ENCODE measurements around the gene C17orf67. TPM values are rescaled to one million over a fixed set of nuclear protein-coding genes. Genes with fewer than 3 reads are reported as not detected.

C17orf67 gene
- total and polyA plus RNA-seq, 9 of the 15 experiments (the other 6 are each of a cell fraction or from before 2014, with no cell fraction given): 0.07 to 1.7 (median 0.59) TPM

- no peak overlapping the region for H3K4me2 ChIP-seq (ENCODE audit: insufficient read depth, low read length)
- no peaks in the 10 kb centered on the region for H3K9me3 ChIP-seq (replicated peaks; ENCODE audit: control insufficient read depth, insufficient read depth, low read depth, low read length)
- intact Hi-C loops (cut with micrococcal nuclease): no loop called here
- WGBS (ENCODE audit: insufficient coverage, low coverage, missing lambda C conversion rate): 73% methylated on average over 4 of the region's 4 CpGs
- H3K27me3 ChIP-seq (ENCODE audit: control insufficient read depth in 2 of 2, insufficient read depth in 2 of 2, low read length in 2 of 2): no peaks in the 10 kb centered on the region
- no peaks in the 10 kb centered on the region for H4K20me1 ChIP-seq (replicated peaks; ENCODE audit: control insufficient read depth, insufficient read depth, low read length)
- H3K36me3 ChIP-seq (ENCODE audit: control insufficient read depth, insufficient read depth, low read length): peaks cover 64% of the 10 kb centered on the region; the same call in 2 of the 3 replicates
- in situ Hi-C loops (cut with MboI): no loop called here
- TF ChIP-seq ZNF384 (IDR thresholded peaks at IDR 0.05; ENCODE audit: low read depth, low read length) (peak; percentile 55), HNRNPL (IDR thresholded peaks at IDR 0.05; ENCODE audit: low read depth, low read length) (no peak), CBFA2T3 (IDR thresholded peaks at IDR 0.05) (0 out of 2 replicates have a peak, but pooled peaks have one; percentile 9)
- DNase-seq (ENCODE audit: extremely low read depth in 1 of 4, low spot score in 3 of 4) (no peak), FAIRE-seq (no peak), ATAC-seq (no peak)
- no TSS peak for BruUV-seq (replicated peaks)
- ChIA-PET POLR2A (no interaction called here), CTCF (ENCODE audit: low intra/inter-chr PET ratio) (no interaction called here)
- no peak overlapping the region for H3K4me3 ChIP-seq
- no peaks in the 10 kb centered on the region for H3K4me1 ChIP-seq (replicated peaks in 1 of 2; ENCODE audit: control insufficient read depth in 2 of 2, insufficient read depth in 2 of 2, low read length in 2 of 2)
- no peak overlapping the region for H3K27ac ChIP-seq (ENCODE audit: extremely low read depth, low read depth, low read length)
- H3K9me1 ChIP-seq (ENCODE audit: control insufficient read depth, insufficient read depth, low read length): no peaks in the 10 kb centered on the region
- H2AFZ ChIP-seq (ENCODE audit: low read depth, low read length): no peak overlapping the region
- H3K79me2 ChIP-seq (ENCODE audit: control insufficient read depth, insufficient read depth, low read length): no peaks in the 10 kb centered on the region
- no peak overlapping the region for H3K9ac ChIP-seq (ENCODE audit: insufficient read depth in 1 of 2, low read depth in 2 of 2, low read length in 2 of 2)
Measured at GRCh38 chr17:56847106-56847505, 13.4 kb upstream of the C17orf67 start.

DNA sequence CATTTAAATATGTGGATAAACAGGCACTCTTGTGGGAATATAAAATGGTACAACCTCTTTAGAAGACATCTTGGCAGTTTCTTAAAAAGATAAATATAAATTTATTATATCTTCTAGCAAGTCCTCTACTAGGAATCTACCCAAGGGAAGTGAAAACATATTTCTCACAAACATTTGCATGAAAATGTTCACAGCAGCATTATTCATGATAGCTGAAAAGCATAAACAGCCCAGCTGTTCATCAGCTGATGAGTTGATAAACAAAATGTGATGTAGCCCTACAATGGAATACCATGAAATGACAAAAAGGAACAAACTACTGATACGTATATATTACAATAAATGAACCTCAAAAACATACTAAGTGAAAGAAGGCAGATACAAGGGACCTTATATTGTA is 12.2 kb upstream of the C17orf67 start:
- Histone ChIP-seq H2AFZ (ENCODE audit: low read depth, low read length) (no peak overlapping the region), H3K79me2 (ENCODE audit: control insufficient read depth, insufficient read depth, low read length) (no peaks in the 10 kb centered on the region), H3K27ac (ENCODE audit: extremely low read depth, low read depth, low read length) (no peak overlapping the region), H3K4me3 (no peak overlapping the region), H3K36me3 (ENCODE audit: control insufficient read depth, insufficient read depth, low read length) (peaks cover 57% of the 10 kb centered on the region; the same call in 2 of the 3 replicates), H3K9ac (ENCODE audit: insufficient read depth in 1 of 2, low read depth in 2 of 2, low read length in 2 of 2) (no peak overlapping the region), H4K20me1 (replicated peaks; ENCODE audit: control insufficient read depth, insufficient read depth, low read length) (no peaks in the 10 kb centered on the region), H3K4me1 (replicated peaks in 1 of 2; ENCODE audit: control insufficient read depth in 2 of 2, insufficient read depth in 2 of 2, low read length in 2 of 2) (no peaks in the 10 kb centered on the region), H3K4me2 (ENCODE audit: insufficient read depth, low read length) (no peak overlapping the region), H3K9me1 (ENCODE audit: control insufficient read depth, insufficient read depth, low read length) (no peaks in the 10 kb centered on the region), H3K9me3 (replicated peaks; ENCODE audit: control insufficient read depth, insufficient read depth, low read depth, low read length) (no peaks in the 10 kb centered on the region), H3K27me3 (ENCODE audit: control insufficient read depth in 2 of 2, insufficient read depth in 2 of 2, low read length in 2 of 2) (no peaks in the 10 kb centered on the region)
- ATAC-seq: no peak
- DNase-seq (ENCODE audit: extremely low read depth in 1 of 4, low spot score in 3 of 4): no peak
- POLR2A ChIA-PET: no interaction called here
- CTCF ChIA-PET (ENCODE audit: low intra/inter-chr PET ratio): no interaction called here
- BruUV-seq (replicated peaks): no TSS peak
- WGBS (ENCODE audit: insufficient coverage, low coverage, missing lambda C conversion rate): 100% methylated on average over 1 of the region's 1 CpG
- TF ChIP-seq, protein P1, sequence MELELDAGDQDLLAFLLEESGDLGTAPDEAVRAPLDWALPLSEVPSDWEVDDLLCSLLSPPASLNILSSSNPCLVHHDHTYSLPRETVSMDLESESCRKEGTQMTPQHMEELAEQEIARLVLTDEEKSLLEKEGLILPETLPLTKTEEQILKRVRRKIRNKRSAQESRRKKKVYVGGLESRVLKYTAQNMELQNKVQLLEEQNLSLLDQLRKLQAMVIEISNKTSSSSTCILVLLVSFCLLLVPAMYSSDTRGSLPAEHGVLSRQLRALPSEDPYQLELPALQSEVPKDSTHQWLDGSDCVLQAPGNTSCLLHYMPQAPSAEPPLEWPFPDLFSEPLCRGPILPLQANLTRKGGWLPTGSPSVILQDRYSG (tag; conservative IDR thresholded peaks at IDR 0.05; ENCODE audit: low read depth): no peak
- peak; percentile 19 for TF ChIP-seq DACH1 (IDR thresholded peaks at IDR 0.05; ENCODE audit: partially characterized antibody)
- in situ Hi-C loops (cut with MboI): no loop called here
- FAIRE-seq: no peak
- intact Hi-C loops (cut with micrococcal nuclease): no loop called here

Measured in K562 (cell line).